HG03457 (cell line): ENCODE data around the gene DHDH.

Experiments used
- ATAC-seq: cut with Tn5 transposase; IDR thresholded peaks from one replicate; pipeline ENCODE4 v1.9.1; 2021; ENCODE audit warnings: moderate number of reproducible peaks; ENCODE audit not compliant: unreplicated experiment

Gene DHDH

GRCh38 chr19:48946463-48947257 is 13.2 kb downstream of the DHDH start:
- no peak for ATAC-seq

- no peak for ATAC-seq
Measured at GRCh38 chr19:48947258-48947542, 13.7 kb downstream of the DHDH start.

GRCh38 chr19:48950159-48950558 is 16.7 kb downstream of the DHDH start:
- ATAC-seq = no peak

GRCh38 chr19:48950830-48951519 is 17.5 kb downstream of the DHDH start:
- ATAC-seq = no peak

GRCh38 chr19:48953141-48953540 is 19.6 kb downstream of the DHDH start:
- no peak for ATAC-seq

- no peak for ATAC-seq
Measured at GRCh38 chr19:48953990-48954594, 20.6 kb downstream of the DHDH start.

GRCh38 chr19:48954595-48955307 is 21.3 kb downstream of the DHDH start, which contains the start of gene BAX:
Gene BAX (plus strand): TSS chr19:48954875. CDS start chr19:48954929, 54 bp downstream.
- ATAC-seq = peak; percentile 56

GRCh38 chr19:48955308-48955958 is 21.9 kb downstream of the DHDH start:
- no peak for ATAC-seq

- ATAC-seq = no peak
Measured at GRCh38 chr19:48958006-48958405, 24.5 kb downstream of the DHDH start.

- ATAC-seq = no peak
Measured at GRCh38 chr19:48959341-48960239, 26.1 kb downstream of the DHDH start.

GRCh38 chr19:48961051-48961649 is 27.7 kb downstream of the DHDH start:
- ATAC-seq = no peak

GRCh38 chr19:48961673-48962028 is 28.2 kb downstream of the DHDH start:
- no peak for ATAC-seq

GRCh38 chr19:48962029-48962848 is 28.7 kb downstream of the DHDH start:
- no peak for ATAC-seq

- no peak for ATAC-seq
Measured at GRCh38 chr19:48962849-48963165, 29.3 kb downstream of the DHDH start.

GRCh38 chr19:48963371-48964204 is 30.1 kb downstream of the DHDH start:
- ATAC-seq = no peak

GRCh38 chr19:48964205-48965039 is 30.9 kb downstream of the DHDH start:
- ATAC-seq = no peak
